ENCODE measurements around the gene TMEM88. TPM values are rescaled to one million over a fixed set of nuclear protein-coding genes. Genes with fewer than 3 reads are reported as not detected.

TMEM88 gene
- total RNA-seq, 1 experiment from 2014 or later: 2.9 TPM

DNA sequence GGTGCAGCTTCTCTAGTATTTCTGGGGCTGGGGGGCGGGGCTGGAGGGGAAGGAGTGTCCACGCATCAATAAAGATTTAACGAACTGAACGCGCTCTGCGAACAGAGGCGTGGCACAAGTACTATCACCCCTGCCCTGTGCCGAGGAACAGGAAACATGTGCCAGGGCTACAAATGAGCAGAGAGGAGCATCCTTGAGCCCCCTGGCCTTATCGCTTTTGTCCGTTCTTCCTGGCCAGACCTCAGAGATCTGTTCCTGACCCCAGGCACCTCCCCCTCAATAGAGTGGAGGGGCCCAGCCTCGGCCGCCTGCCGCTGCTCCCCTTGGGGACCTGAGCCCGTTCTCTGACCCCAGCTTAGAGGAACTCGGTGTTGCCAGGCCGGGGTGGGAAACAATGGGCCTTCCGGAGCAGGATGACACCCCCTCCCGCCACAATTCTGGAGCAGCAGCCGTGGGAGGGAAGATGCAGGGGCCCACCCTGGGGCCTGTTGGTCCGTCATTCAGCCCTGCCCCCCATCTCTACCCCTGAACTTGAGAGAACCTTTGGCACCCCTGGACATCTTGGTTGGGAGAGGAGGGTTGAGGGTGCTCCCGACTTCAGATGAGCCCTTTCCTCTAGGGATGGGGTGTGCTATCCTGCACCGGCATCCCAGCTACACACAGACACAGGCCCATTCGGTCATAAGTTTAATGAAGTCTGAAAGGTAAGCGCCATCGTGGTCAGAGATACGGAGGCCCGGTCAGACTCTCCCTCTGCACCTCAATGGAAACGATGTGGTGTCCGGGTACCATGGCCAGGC is 1.3 kb downstream of the TMEM88 start:
- Mint-ChIP-seq H3K9me3 (ENCODE audit: low read depth, unreplicated experiment) (no peaks in the 10 kb centered on the region), H3K4me3 (ENCODE audit: low read depth, unreplicated experiment) (no peak overlapping the region), H3K27ac (ENCODE audit: unreplicated experiment) (no peak overlapping the region), H3K4me1 (ENCODE audit: low read depth, unreplicated experiment) (no peaks in the 10 kb centered on the region), H3K36me3 (ENCODE audit: insufficient read depth, unreplicated experiment) (peaks cover 23% of the 10 kb centered on the region), H3K27me3 (ENCODE audit: unreplicated experiment) (no peaks in the 10 kb centered on the region)
- CTCF ChIA-PET: interaction anchor here (0.9 to 1.0 kb wide), 3 partner anchors 11 to 112 kb away, joined by 3 to 5 read pairs (median 4); no protein-coding TSS in a partner anchor
- intact Hi-C loops (cut with micrococcal nuclease; ENCODE audit: unreplicated experiment): loop anchor here (2.0 to 10.0 kb wide), 3 partner anchors 13 to 133 kb away; no protein-coding TSS in a partner anchor
- DNase-seq: no peak
- no peak for TF ChIP-seq CTCF (IDR thresholded peaks at IDR 0.05; ENCODE audit: unreplicated experiment)
- BruUV-seq (replicated peaks): no TSS peak

DNA sequence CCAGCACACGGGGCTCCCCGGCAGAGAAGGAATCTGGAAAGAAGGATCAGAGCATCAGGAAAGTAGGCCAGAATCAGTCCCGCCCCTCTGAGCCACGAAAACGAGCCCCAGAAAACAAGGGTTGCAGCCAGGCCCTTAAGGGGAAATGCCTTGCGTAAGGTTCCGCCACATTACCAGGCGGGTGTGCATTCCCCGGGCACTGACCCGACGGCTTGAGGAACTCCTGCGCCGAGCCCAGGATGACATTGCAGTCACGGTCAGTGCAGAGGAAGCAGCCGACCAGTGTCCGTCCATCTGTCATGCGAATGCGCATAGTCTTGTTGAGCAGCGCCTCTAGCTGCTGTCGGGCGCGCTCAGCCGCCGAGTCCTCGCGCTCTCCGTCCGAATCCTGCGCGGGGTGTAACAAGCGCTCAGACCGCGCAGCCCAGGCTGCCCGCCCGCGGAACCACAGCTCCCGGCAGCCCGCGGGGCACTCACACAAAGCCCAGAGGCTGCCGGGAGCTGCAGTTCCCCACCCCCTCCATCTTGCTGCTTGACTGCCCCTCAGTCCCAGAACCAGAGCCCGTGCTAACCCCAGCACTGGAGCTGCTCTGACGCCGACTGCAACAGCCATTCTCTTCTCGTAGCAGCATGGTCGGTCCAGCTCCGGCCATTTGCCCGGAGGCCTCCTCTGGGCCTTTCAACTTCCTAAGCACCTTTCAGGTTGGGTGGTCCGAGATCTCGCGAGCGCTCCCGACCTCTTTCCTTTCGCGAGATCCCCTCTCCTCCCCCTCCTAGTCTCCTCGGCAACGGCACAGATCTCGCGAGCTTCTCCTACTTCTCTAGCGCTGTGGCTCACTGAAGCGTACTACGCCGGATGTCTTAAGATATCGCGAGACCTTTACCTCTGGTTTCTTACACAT is 2.2 kb downstream of the TMEM88 start, which contains the start of gene NAA38:
Gene NAA38 (minus strand): TSS at position 749 of the 902 bp plus-strand sequence. CDS start 96 bp downstream, at position 653.
- no peak within 1 kb of the TSS for H3K4me3 Mint-ChIP-seq (ENCODE audit: low read depth, unreplicated experiment)
- TSS peak; percentile 96 for BruUV-seq (replicated peaks)
- no peak for TF ChIP-seq CTCF (IDR thresholded peaks at IDR 0.05; ENCODE audit: unreplicated experiment)
- CTCF ChIA-PET: interaction anchor here (0.5 to 1.1 kb wide), 9 partner anchors 12 to 237 kb away, joined by 3 to 6 read pairs (median 4); partner anchors contain the start of gene KDM6B
- intact Hi-C loops (cut with micrococcal nuclease; ENCODE audit: unreplicated experiment): loop anchor here (1.0 to 10.0 kb wide), 4 partner anchors 14 to 132 kb away; no protein-coding TSS in a partner anchor
- peak; percentile 91 for DNase-seq
- H3K36me3 Mint-ChIP-seq (ENCODE audit: insufficient read depth, unreplicated experiment): peaks cover 14% of the 10 kb centered on the region
- H3K9me3 Mint-ChIP-seq (ENCODE audit: low read depth, unreplicated experiment): no peaks in the 10 kb centered on the region
- no peaks in the 10 kb centered on the region for H3K27me3 Mint-ChIP-seq (ENCODE audit: unreplicated experiment)
- no peaks in the 10 kb centered on the region for H3K4me1 Mint-ChIP-seq (ENCODE audit: low read depth, unreplicated experiment)
- no peak within 1 kb of the TSS for H3K27ac Mint-ChIP-seq (ENCODE audit: unreplicated experiment)

GRCh38 chr17:7857713-7858521 is 3.1 kb downstream of the TMEM88 start, which contains the start of gene CYB5D1:
TSS of gene CYB5D1 (plus strand) at chr17:7858003. CDS start at chr17:7858135, 132 bp downstream.
- no peaks in the 10 kb centered on the region for H3K27me3 Mint-ChIP-seq (ENCODE audit: unreplicated experiment)
- peak; percentile 78 for DNase-seq
- no peak within 1 kb of the TSS for H3K27ac Mint-ChIP-seq (ENCODE audit: unreplicated experiment)
- intact Hi-C loops (cut with micrococcal nuclease; ENCODE audit: unreplicated experiment): loop anchor here (1.0 to 10.0 kb wide), 4 partner anchors 15 to 131 kb away; no protein-coding TSS in a partner anchor
- BruUV-seq (replicated peaks): no TSS peak
- CTCF ChIA-PET: interaction anchor here (0.7 to 1.1 kb wide), 7 partner anchors 13 to 238 kb away, joined by 3 to 5 read pairs (median 4); partner anchors contain the start of gene KDM6B
- peaks cover 7% of the 10 kb centered on the region for H3K36me3 Mint-ChIP-seq (ENCODE audit: insufficient read depth, unreplicated experiment)
- H3K9me3 Mint-ChIP-seq (ENCODE audit: low read depth, unreplicated experiment): no peaks in the 10 kb centered on the region
- TF ChIP-seq CTCF (IDR thresholded peaks at IDR 0.05; ENCODE audit: unreplicated experiment): no peak
- peaks cover 7% of the 10 kb centered on the region for H3K4me1 Mint-ChIP-seq (ENCODE audit: low read depth, unreplicated experiment)
- H3K4me3 Mint-ChIP-seq (ENCODE audit: low read depth, unreplicated experiment): no peak within 1 kb of the TSS
